Coronary artery (tissue), 2 donors: ENCODE results near the gene SERPINB10.

ENCODE experiments used
- DNase-seq: peaks from one replicate; pipeline ENCODE4 v3.0.0-alpha.2; 2017; ENCODE audit warnings: low spot score
- H3K27ac ChIP-seq, 2 donors: fragments of 200-600 bp; sonication (generic); one replicate each; pipeline ENCODE4 v1.5.1; 2016 to 2019
- H3K4me3 ChIP-seq: fragments of 200-600 bp; sonication (generic); 2 replicates; pipeline ENCODE4 v1.5.1; 2016; ENCODE audit warnings: mild to moderate bottlenecking, moderate library complexity
- CTCF ChIP-seq: fragments of 200-600 bp; sonication (generic); IDR thresholded peaks from one replicate; pipeline ENCODE4 v1.5.1; 2019; ENCODE audit warnings: antibody characterized with exemption

The SERPINB10 gene

GRCh38 chr18:63869851-63870250, 37.9 kb upstream of the SERPINB10 start:
- Histone ChIP-seq H3K27ac (no peak overlapping the region), H3K4me3 (no peak overlapping the region)
- DNase-seq: no peak
- TF ChIP-seq CTCF: no peak

- no peak overlapping the region for H3K27ac ChIP-seq
- DNase-seq: no peak
- no peak overlapping the region for H3K4me3 ChIP-seq
- no peak for TF ChIP-seq CTCF
Measured at GRCh38 chr18:63871836-63872235, 35.9 kb upstream of the SERPINB10 start.

DNA sequence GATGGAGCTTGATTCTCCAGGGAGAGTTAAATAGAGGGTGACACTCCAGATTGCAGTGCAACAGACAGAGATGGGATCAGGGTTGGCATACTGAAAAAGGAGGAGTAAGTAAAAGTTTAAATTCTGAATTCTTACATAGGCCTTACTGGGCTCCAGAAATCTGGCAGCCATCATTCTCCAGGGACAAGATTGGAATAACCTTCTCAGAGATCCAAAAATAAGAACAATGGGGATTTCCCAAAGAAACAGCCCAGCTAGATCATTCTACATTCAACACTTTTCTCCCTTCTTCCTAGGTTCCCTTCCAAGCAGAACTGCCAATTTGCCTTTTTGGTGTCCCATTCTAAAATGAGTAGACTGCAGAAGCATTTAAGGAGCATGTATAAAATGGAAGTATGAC, 35.2 kb upstream of the SERPINB10 start:
- Histone ChIP-seq H3K27ac (no peak overlapping the region), H3K4me3 (no peak overlapping the region)
- TF ChIP-seq CTCF: no peak
- no peak for DNase-seq

GRCh38 chr18:63878343-63878742, 29.4 kb upstream of the SERPINB10 start:
- Histone ChIP-seq H3K27ac (no peak overlapping the region), H3K4me3 (no peak overlapping the region)
- TF ChIP-seq CTCF: no peak
- DNase-seq: no peak

DNA sequence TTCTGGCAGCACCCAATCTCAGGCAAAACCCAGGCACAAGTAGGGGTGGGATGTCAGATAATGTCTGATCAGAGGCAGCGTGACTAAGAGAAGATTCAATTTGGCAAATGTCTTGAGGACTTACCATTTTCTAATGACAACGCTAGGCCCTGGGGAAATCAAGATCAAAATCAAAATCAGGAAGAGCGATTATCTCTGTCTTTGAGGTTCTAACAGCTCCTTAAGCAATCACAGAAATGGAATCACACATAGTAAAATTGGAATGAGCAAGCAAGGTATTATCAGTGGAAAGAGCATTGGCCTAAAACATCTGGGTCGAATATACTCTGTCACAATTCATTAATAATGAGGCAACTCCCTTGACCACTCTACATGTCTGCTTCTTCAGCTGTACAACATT, 28.8 kb upstream of the SERPINB10 start:
- no peak overlapping the region for H3K27ac ChIP-seq
- DNase-seq: no peak
- no peak for TF ChIP-seq CTCF
- no peak overlapping the region for H3K4me3 ChIP-seq

GRCh38 chr18:63879709-63880108, 28.0 kb upstream of the SERPINB10 start:
- TF ChIP-seq CTCF: no peak
- no peak overlapping the region for H3K4me3 ChIP-seq
- H3K27ac ChIP-seq: no peak overlapping the region
- no peak for DNase-seq

DNA sequence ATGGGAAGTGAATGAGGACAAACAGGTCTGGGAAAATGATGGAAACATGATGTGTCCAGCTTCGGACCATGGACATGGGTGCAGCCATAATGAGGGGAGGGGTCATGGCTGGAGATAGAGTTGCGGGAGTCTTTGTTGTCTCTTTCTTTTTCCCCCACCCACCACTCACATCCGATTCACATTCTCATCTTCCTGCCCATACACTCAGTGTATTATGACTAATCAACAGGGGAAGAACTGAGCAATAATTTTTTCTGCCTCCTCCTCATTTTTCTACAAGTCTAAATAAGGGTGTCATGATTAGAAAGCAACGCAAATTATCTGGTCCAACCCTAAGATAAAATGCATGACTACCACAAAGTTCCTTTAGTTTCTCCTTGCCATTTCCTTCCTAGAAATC, 25.9 kb upstream of the SERPINB10 start:
- Histone ChIP-seq H3K27ac (no peak overlapping the region), H3K4me3 (no peak overlapping the region)
- no peak for DNase-seq
- TF ChIP-seq CTCF: no peak
